Keratinocyte (primary cell): ENCODE data around the gene RESP18.

ENCODE experiments used
- CTCF ChIP-seq, 3 experiments: IDR thresholded peaks in 1 of 3; conservative IDR thresholded peaks in 1 of 3; optimal IDR thresholded peaks in 1 of 3; 2 replicates in 2 of 3; 3 replicates in 1 of 3; pipeline versions ENCODE3 to v1.5.1; 2011; ENCODE audit warnings: low read length in 3 of 3, mild to moderate bottlenecking in 3 of 3, moderate library complexity in 2 of 3, control low read depth in 1 of 3, inconsistent platforms in 1 of 3; ENCODE audit not compliant: insufficient read depth in 2 of 3; ENCODE audit errors: extremely low read depth in 1 of 3
- EZH2 ChIP-seq: IDR thresholded peaks from one replicate; pipeline ENCODE4 v1.6.1; 2012; ENCODE audit warnings: inconsistent platforms, mild to moderate bottlenecking, low read length, moderate library complexity

- no peak for TF ChIP-seq CTCF (optimal IDR thresholded peaks at IDR 0.05 in 1 of 3, IDR thresholded peaks at IDR 0.05 in 1 of 3, conservative IDR thresholded peaks at IDR 0.05 in 1 of 3; ENCODE audit: extremely low read depth in 1 of 3, insufficient read depth in 2 of 3, low read length in 3 of 3)
- TF ChIP-seq EZH2, result no peak
Measured at GRCh38 chr2:219291394-219291793, 41.1 kb downstream of the RESP18 start.
